Activated naive CD4-positive, alpha-beta T cell treated with Interleukin-2 at 50 U/mL for 16 hours (primary cell): Measurements from ENCODE around the gene CTRB1.
"Not testable (repeated sequence)": the region's sequence is repeated elsewhere in the genome, so short reads cannot be mapped to it uniquely, and the experiment has no call there.

Source experiments
- DNase-seq: peaks from one replicate; pipeline ENCODE4 v3.0.0-alpha.2; 2020

Gene CTRB1

DNA sequence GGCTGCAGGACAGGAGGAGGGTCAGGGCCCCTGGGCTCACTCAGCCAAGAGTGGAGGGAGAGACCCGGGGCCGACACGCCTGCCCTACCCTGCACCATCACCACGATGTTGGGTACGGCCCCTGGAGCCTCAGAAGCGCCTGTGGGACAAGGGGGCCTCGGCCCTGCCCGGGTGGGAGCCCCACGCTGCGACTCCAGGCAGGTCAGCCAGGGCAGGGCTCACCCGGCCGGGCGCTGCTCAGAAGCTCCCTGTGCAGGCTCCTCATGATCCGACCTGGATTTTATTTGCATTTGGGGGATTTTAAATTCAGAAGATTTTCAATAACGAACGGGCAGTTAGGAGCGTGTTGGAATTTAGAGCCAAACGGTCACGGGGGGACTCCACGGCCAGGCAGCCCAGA, 13.9 kb upstream of the CTRB1 start:
- DNase-seq, result not testable (repeated sequence)

DNA sequence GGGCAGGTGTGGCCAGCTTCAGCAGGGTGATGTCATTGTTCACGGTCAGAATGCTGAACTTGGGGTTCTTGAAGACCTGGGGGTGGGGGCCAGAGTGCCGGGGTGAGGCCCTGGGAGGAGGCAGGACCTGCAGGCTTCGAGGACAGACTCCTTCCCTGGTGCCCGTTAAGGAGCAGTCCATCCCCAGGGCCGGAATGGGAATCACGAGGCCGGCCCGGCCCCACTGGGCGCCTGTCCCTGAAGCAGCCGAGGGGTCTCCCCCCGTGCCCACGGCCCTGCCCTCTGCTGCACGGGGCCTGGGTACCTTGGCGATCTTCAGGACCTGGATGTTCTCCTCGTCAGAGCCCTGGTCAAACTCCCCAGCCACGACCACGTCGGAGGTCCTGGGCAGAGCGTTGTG, 13.3 kb upstream of the CTRB1 start:
- DNase-seq, result not testable (repeated sequence)

- not testable (repeated sequence) for DNase-seq
These were observed 12.6 kb upstream of the CTRB1 start for GRCh38 chr16:75205961-75206748.

DNA sequence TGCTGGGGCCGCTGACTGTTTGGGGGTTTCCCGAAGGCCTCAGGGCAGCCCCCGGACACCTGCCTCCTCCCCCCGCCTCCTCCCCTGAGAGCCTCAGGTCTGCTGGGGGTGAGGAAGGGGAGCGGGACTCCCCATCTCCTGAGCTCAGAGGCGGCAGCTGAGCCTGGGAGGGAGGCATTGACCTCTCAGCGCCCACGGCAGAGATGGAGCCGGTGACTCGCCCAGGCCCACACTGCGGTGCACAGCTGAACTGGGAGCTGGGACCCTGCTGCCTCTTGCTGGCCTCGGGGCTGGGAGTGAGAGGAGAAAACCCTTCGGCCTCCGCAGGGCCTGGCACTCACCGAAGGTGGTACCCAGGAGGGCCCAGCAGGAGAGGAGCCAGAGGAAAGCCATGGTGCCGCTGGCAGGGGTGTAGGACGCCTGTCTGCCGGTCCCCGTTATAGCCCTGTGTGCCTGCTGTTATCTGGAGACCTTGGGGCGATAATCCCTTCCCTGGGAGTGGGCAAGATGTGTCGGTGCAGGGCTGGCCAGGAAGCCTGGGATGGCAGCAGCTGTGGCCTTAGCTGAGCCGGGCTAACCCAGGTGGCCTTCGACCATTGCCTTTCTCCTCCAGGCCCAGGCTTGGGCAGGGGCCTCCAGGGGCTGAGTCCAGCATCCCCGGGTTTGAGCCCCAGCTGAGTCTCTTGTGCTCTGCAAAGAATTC, 11.9 kb upstream of the CTRB1 start, which contains the start of gene CTRB2:
CTRB2 (minus strand) TSS at position 413 of the 703 bp plus-strand sequence; CDS start at position 393, 20 bp downstream.
- DNase-seq, result no peak

DNA sequence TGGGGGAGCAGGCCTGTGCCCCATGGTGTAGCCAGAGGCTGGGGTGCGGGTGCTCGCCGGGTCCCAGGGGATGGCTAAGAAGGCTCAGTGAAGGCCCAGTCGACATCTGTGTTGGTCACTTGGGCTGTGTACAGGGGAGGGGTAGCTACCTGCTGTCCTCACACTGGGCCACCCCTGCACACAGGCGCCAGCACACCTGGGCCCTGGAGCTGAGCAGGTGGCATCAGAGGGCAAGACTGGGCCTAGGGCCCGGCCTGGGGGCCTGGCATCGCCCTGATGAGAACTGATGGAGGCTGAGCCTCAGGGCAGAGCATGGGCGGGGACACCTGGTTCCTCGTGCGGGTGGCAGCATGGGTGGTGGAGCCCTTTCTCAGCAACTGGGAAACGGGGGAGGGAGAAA, 11.0 kb upstream of the CTRB1 start:
- no peak for DNase-seq

DNA sequence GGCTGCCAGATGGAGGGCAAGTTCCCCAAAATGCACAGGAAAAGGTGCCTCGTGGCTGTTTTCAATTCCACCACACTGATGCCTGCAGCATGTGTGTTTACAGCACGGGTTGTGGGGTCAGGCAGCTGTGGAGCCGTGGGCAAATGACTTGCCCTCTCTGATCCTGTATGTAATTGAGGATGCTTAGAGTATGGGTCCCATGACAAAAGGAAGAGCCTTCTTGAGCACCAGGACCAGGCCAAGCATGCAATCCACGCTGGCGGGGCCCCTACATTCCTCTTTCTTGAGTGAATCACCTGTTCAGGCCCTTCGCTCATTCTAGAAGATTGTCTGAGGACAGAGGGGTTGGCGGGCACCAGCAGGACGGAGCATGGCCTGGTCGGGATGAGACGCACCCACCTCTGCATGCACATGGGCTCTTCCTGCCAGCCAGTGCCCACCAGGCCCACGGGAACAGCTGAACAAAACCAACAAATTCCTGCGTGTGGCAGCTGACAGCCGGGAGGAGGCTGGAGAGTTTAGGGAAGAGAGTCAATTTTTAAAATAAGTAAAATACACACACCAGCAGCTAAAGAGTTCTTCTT, 10.5 kb upstream of the CTRB1 start:
- no peak for DNase-seq

- DNase-seq, result no peak
These were observed 9.8 kb upstream of the CTRB1 start for GRCh38 chr16:75208861-75209505.

DNA sequence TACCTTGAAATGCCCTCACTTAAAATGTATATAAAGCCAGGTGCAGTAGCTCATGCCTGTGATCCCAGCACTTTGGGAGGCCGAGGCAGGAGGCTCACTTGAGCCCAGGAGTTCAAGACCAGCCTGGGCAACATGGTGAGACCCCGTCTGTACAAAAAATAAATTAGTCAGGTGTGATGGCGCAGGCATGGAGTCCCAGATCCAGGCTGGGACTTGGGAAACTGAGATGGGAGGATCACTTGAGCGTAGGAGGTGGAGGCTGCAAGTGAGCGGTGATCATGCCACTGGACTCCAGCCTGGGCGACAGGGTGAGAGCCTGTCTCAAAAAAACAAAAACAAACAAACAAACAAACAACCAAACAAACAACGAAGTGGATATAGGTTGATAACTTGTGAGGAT, 9.3 kb upstream of the CTRB1 start:
- not testable (repeated sequence) for DNase-seq

DNA sequence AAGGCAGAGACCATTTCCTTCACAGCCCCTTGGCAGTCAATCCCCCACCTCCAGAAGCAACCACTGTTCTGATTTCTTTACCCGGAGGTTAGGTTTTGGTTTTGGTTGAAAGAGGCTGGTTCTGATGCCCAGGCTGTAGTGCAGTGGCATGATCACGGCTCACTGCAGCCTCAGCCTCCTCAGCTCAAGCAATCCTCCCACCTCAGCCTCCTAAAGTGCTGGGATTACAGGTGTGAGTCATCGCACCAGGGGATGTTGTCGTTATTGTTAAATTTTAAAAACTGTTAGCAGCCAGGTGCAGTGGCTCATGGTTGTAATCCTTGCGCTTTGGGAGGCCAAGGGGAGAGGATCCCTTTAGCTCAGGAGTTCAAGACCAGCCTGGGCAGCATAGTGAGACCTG, 8.8 kb upstream of the CTRB1 start:
- no peak for DNase-seq

GRCh38 chr16:75211286-75211685, 7.5 kb upstream of the CTRB1 start:
- DNase-seq, result not testable (repeated sequence)

GRCh38 chr16:75216127-75216526, 2.7 kb upstream of the CTRB1 start:
- no peak for DNase-seq

- no peak for DNase-seq
These were observed 2.2 kb upstream of the CTRB1 start for GRCh38 chr16:75216576-75216975.

DNA sequence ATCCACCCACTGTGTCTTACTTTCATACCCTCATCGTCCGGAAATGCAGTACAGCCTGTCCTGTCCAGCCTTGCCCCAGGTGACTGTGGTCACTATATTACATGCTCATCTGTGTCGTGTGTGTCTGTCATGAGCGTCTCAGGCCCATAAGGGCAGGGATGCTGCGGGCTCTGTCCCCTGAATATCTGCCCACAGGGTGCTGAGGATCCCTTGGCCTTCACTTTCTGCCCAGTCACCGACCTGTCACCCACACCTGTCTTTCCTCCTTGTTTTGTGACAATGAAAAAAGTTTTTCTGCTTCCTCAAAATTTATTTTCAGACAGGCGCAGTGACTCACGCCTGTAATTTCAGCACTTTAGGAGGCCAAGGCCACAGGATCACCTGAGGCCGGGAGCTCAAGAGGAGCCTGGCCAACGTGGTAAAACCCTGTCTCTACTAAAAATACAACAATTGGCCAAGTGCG, 1.4 kb upstream of the CTRB1 start:
- DNase-seq, result no peak

DNA sequence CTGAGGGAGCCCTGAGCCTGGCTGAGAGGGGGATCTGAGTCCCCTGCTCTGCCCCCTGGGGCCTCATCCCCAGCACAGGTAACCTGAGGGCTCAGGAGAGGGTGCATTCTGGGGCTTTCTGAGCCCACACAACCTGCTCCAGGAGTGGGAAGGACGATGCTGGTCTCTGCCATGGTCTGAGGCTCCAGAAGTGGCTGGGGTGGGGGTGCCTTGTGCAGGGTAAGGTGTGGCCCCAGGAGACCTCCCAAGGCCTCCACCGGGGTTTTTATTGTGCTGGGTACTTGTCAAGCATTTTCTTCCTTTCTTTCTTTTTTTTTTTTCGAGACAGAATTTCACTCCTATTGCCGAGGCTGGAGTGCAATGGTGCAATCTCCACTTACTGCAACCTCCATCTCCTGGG, 300 bp downstream of the CTRB1 start:
- no peak for DNase-seq

DNA sequence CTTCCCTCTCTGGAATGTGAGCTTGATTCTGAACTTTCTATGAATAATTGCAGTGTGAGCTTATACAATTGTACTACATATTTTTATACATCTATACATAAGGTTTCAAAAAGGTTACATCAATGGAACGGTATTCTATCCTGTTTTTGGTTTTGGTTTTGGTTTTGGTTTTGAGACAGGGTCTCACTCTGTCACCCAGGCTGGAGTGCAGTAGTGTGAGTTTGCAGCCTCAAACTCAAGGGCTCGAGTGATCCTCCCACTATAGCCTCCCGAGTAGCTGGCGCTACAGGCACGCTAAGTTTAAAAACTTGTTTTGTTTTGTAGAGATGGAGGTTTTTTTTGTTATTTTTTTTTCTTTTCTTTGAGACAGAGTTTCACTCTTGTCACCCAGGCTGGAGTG, 1.1 kb downstream of the CTRB1 start:
- DNase-seq, result peak; percentile 13

GRCh38 chr16:75222271-75222783, 3.5 kb downstream of the CTRB1 start:
- DNase-seq, result no peak

- not testable (repeated sequence) for DNase-seq
These were observed 4.3 kb downstream of the CTRB1 start for GRCh38 chr16:75223129-75223528.

- DNase-seq, result no peak
These were observed 5.7 kb downstream of the CTRB1 start for GRCh38 chr16:75224306-75225082.

DNA sequence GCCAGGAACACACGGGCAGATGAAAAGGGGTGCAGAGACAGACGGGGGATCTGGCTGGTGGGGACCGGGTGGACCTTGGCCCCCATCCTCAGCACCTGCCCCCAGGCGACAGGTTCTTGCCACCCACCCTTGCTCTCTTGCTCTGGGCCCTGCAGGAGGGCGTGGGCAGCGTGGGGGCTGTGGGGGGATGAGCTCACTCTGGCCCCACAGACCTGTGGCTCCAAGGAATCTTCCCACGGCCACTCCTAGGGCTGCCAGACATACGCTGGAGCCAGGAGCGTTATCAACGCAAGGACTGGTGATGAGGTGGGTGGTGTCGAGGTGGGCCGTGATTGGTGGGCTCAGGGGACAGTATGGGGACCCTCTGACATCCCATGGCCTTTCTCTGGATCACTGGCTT, 6.3 kb downstream of the CTRB1 start:
- no peak for DNase-seq

DNA sequence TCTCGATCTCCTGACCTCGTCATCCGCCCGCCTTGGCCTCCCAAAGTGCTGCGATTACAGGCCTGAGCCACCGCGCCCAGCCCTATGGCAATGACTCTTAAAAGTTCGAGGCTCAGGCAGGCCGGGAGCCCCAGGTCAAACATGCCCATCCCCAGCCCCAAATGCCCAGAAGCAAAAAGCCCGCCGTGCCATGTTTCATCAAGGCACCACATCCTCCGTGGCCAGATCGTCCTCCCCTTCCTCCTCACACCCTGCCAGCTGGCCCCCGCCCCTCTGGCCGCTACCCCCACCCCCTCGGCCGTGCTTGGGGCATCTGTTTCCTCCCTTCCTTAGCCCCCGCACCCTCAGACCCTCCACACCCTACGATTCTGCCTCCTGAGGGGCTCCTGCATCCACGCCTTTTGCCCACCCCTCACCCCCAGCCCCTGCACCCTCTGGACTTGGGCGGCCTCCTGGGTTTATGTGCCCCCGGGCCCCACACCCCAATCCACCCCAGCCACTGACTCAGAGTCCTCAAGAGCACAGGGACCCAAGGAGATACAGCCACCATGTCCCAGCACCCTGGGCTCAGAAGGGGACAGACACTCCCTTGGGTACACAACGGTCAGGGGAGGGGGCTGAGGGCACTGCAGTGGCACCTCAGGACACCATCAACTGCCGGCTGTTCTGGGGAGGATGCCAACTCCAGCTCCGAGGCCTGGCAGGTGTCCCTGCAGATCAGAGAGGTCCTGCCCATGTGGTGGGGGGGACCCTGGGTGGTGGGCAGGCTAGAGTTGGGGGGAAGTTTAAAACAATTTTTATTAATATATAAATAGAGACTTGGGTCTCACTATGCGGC, 7.1 kb downstream of the CTRB1 start:
- no peak for DNase-seq
